Measurements from ENCODE around the gene PTPRG.

- TF ChIP-seq POLR2AphosphoS5 (IDR thresholded peaks at IDR 0.05; ENCODE audit: low read depth, low read length) (no peak), CTCF (CRISPR knock-in tag; IDR thresholded peaks at IDR 0.05) (no peak), CREM (IDR thresholded peaks at IDR 0.05) (no peak), CREM (CRISPR knock-in tag; IDR thresholded peaks at IDR 0.05) (no peak), RBM39 (IDR thresholded peaks at IDR 0.05; ENCODE audit: low read depth, low read length, poor library complexity, severe bottlenecking) (no peak), ZFP41 (CRISPR knock-in tag; IDR thresholded peaks at IDR 0.05; ENCODE audit: borderline replicate concordance) (no peak), DPF2 (CRISPR knock-in tag; IDR thresholded peaks at IDR 0.05; ENCODE audit: borderline replicate concordance, low read depth) (no peak)
Measured at GRCh38 chr3:61927332-61927731, 366.0 kb downstream of the PTPRG start.

All from HepG2 (cell line).